Naive B cell (primary cell): Measurements from ENCODE around the gene APIP. TPM values are rescaled to one million over a fixed set of nuclear protein-coding genes. Genes with fewer than 3 reads are reported as not detected.

Experiments used
- ATAC-seq, 2 donors: fragments of 150-1000 bp; cut with Tn5 transposase; 2 replicates each; pipeline ENCODE4 v1.10.0; 2021; ENCODE audit warnings: low read depth in 2 of 2, mild to moderate bottlenecking in 2 of 2, moderate library complexity in 2 of 2
- DNase-seq: peaks from one replicate; pipeline ENCODE4 v3.0.0; 2022
- H3K27ac Mint-ChIP-seq, 6 donors: one replicate each; pipeline ENCODE4 v1.8.0; 2020 to 2022; ENCODE audit warnings: mild to moderate bottlenecking in 6 of 6, mixed read lengths in 6 of 6, moderate library complexity in 5 of 6, inconsistent platforms in 2 of 6
- H3K27me3 Mint-ChIP-seq, 3 donors: one replicate each; pipeline ENCODE4 v1.8.0; 2021 to 2022; ENCODE audit warnings: mixed read lengths in 3 of 3, mild to moderate bottlenecking in 1 of 3
- H3K36me3 Mint-ChIP-seq, 2 donors: one replicate each; pipeline ENCODE4 v1.8.0; 2020 to 2022; ENCODE audit warnings: mixed read lengths in 2 of 2, inconsistent platforms in 1 of 2, mild to moderate bottlenecking in 1 of 2
- H3K4me1 Mint-ChIP-seq, 3 donors: one replicate each; pipeline ENCODE4 v1.8.0; 2020 to 2022; ENCODE audit warnings: mixed read lengths in 3 of 3, inconsistent platforms in 1 of 3, mild to moderate bottlenecking in 1 of 3, moderate library complexity in 1 of 3
- H3K4me3 Mint-ChIP-seq, 8 donors: one replicate each; pipeline ENCODE4 v1.8.0; 2020 to 2022; ENCODE audit warnings: mild to moderate bottlenecking in 8 of 8, mixed read lengths in 8 of 8, moderate library complexity in 8 of 8, inconsistent platforms in 2 of 8
- H3K9me3 Mint-ChIP-seq, 7 donors: one replicate each; pipeline ENCODE4 v1.8.0; 2020 to 2022; ENCODE audit warnings: mixed read lengths in 7 of 7, mild to moderate bottlenecking in 5 of 7, inconsistent platforms in 2 of 7, moderate library complexity in 1 of 7
- polyA plus RNA-seq, 6 donors: library from polyadenylated mRNA; unstranded; fragments of 300-500 nt; fragmentation: Illumina TruSeq; gene quantifications; one replicate each; pipeline ENCODE4 v1.2.3, GENCODE V29; 2021; ENCODE audit warnings: low read depth in 6 of 6

Gene APIP
- polyA plus RNA-seq, 6 donors from 2014 or later, result 18.9 to 74.8 (median 22.4) TPM

- peaks cover 0 to 2% (median 0%) of the 10 kb centered on the region in 3 donors for H3K4me1 Mint-ChIP-seq
- no peak for DNase-seq
- peaks cover 2 to 24% (median 17%) of the 10 kb centered on the region in 7 donors for H3K9me3 Mint-ChIP-seq
- H3K27ac Mint-ChIP-seq, result no peak overlapping the region
- H3K36me3 Mint-ChIP-seq, result peaks cover 10 to 19% of the 10 kb centered on the region in 2 donors
- no peaks in the 10 kb centered on the region for H3K27me3 Mint-ChIP-seq
- no peak overlapping the region for H3K4me3 Mint-ChIP-seq
- no peak for ATAC-seq
Observed at GRCh38 chr11:34893416-34893815, 22.8 kb downstream of the APIP start.

GRCh38 chr11:34891611-34892010 lies 24.6 kb downstream of the APIP start:
- H3K36me3 Mint-ChIP-seq, result peaks cover 7 to 25% of the 10 kb centered on the region in 2 donors
- no peak overlapping the region for H3K4me3 Mint-ChIP-seq
- no peaks in the 10 kb centered on the region for H3K4me1 Mint-ChIP-seq
- no peak overlapping the region for H3K27ac Mint-ChIP-seq
- ATAC-seq (no peak), DNase-seq (no peak)
- no peaks in the 10 kb centered on the region for H3K27me3 Mint-ChIP-seq
- peaks cover 0 to 8% (median 6%) of the 10 kb centered on the region in 7 donors for H3K9me3 Mint-ChIP-seq

DNA sequence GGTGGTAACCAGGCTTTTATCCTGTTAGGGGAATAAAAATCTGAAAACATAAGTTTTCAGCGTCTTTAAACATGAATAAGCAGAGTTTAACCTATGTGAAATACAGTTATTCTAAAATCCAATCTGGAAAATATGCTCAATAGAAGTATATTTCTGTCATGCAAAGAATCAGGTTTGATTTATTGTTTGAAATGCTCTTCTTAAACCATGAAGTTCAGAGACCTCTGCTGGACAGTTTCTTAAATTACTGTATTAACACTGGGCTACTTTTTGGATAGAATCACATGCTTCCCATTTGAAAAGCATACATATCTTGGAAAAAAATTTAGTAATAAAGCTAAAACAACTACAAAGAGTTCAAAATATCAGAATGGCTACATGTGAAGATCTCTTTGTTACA lies 25.4 kb downstream of the APIP start:
- no peaks in the 10 kb centered on the region for H3K4me1 Mint-ChIP-seq
- no peaks in the 10 kb centered on the region for H3K27me3 Mint-ChIP-seq
- no peak for ATAC-seq
- DNase-seq, result no peak
- no peak overlapping the region for H3K27ac Mint-ChIP-seq
- peaks cover 0 to under 1% (median 0%) of the 10 kb centered on the region in 7 donors for H3K9me3 Mint-ChIP-seq
- peaks cover 0 to 26% of the 10 kb centered on the region in 2 donors for H3K36me3 Mint-ChIP-seq
- H3K4me3 Mint-ChIP-seq, result no peak overlapping the region

DNA sequence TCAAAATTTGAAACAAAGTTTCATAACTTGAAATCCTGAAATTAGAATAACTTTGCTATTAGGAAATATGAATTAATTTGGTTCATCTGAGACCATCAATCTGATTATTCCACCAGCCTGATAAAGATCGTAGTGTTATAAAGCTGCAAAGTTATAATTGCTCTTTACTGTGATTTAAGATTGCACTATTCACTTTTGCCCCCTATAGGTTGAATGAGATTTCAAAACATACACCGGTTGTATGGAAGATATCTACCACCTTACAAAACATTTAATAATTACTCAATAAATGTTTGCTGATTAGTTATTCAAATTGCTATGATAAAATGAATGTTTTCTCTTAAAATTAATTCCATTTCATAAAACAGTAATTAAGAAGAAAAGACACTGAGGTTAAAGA lies 26.1 kb downstream of the APIP start:
- ATAC-seq (no peak), DNase-seq (no peak)
- Mint-ChIP-seq H3K4me1 (no peaks in the 10 kb centered on the region), H3K27me3 (no peaks in the 10 kb centered on the region), H3K36me3 (peaks cover 0 to 29% of the 10 kb centered on the region in 2 donors), H3K9me3 (no peaks in the 10 kb centered on the region), H3K4me3 (no peak overlapping the region), H3K27ac (no peak overlapping the region)

DNA sequence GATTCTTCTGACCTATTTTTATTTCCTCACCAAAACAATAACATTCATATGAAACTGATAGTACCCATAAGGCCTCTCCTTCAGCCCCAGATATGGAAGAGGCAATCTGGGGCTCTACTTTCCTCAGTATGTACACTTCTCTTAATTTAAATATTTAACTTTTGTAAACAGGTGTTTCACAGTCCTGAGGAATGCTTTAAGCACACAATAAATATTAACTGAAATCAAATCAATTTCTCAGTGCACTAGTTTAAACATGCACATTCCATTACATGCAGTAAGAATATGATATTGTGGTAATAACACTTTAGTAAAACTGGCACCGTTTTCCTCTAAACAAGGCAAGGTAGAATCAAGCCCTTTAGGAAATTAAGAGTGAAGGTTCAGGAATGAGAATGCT lies 28.9 kb downstream of the APIP start:
- ATAC-seq (no peak), DNase-seq (no peak)
- no peak overlapping the region for H3K27ac Mint-ChIP-seq
- H3K9me3 Mint-ChIP-seq, result no peaks in the 10 kb centered on the region
- no peaks in the 10 kb centered on the region for H3K27me3 Mint-ChIP-seq
- peaks cover 9 to 40% of the 10 kb centered on the region in 2 donors for H3K36me3 Mint-ChIP-seq
- no peak overlapping the region for H3K4me3 Mint-ChIP-seq
- no peaks in the 10 kb centered on the region for H3K4me1 Mint-ChIP-seq

GRCh38 chr11:34886609-34887008 lies 29.6 kb downstream of the APIP start:
- no peaks in the 10 kb centered on the region for H3K27me3 Mint-ChIP-seq
- H3K4me3 Mint-ChIP-seq, result no peak overlapping the region
- H3K27ac Mint-ChIP-seq, result no peak overlapping the region
- H3K9me3 Mint-ChIP-seq, result no peaks in the 10 kb centered on the region
- DNase-seq (no peak), ATAC-seq (no peak)
- no peaks in the 10 kb centered on the region for H3K4me1 Mint-ChIP-seq
- peaks cover 14 to 45% of the 10 kb centered on the region in 2 donors for H3K36me3 Mint-ChIP-seq

DNA sequence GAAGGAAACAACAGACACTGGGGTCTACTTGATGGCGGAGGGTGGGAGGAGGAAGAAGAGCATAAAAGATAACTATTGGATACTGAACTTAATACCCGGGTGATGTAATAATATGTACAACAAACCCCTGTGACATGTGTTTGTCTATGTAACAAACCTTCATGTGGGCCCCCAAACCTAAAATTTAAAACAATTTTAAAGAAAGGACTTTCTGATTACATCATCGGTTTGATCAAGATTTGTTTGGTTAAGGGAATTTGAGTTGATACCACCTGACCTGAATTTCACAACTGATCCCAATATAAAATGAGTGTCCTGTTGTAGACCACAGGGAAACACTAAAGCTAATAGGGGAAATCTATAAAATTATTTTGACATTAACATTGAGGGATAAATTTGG lies 34.3 kb downstream of the APIP start:
- Mint-ChIP-seq H3K4me1 (no peaks in the 10 kb centered on the region), H3K36me3 (peaks cover 17 to 26% of the 10 kb centered on the region in 2 donors), H3K4me3 (no peak overlapping the region), H3K27ac (no peak overlapping the region), H3K9me3 (peaks cover 0 to 2% (median 0%) of the 10 kb centered on the region in 7 donors), H3K27me3 (no peaks in the 10 kb centered on the region)
- ATAC-seq (no peak), DNase-seq (no peak)

- no peak for ATAC-seq
- Mint-ChIP-seq H3K4me3 (no peak overlapping the region), H3K4me1 (no peaks in the 10 kb centered on the region), H3K27me3 (no peaks in the 10 kb centered on the region), H3K9me3 (peaks cover 0 to 3% (median 0%) of the 10 kb centered on the region in 7 donors), H3K27ac (no peak overlapping the region), H3K36me3 (peaks cover 13 to 22% of the 10 kb centered on the region in 2 donors)
- no peak for DNase-seq
Observed at GRCh38 chr11:34877375-34877975, 38.7 kb downstream of the APIP start.

GRCh38 chr11:34874202-34874601 lies 42.0 kb downstream of the APIP start:
- no peaks in the 10 kb centered on the region for H3K27me3 Mint-ChIP-seq
- no peak for DNase-seq
- no peak overlapping the region for H3K27ac Mint-ChIP-seq
- peaks cover 6 to 14% of the 10 kb centered on the region in 2 donors for H3K36me3 Mint-ChIP-seq
- H3K4me3 Mint-ChIP-seq, result no peak overlapping the region
- H3K9me3 Mint-ChIP-seq, result peaks cover 0 to 1% (median 0%) of the 10 kb centered on the region in 7 donors
- no peak for ATAC-seq
- no peaks in the 10 kb centered on the region for H3K4me1 Mint-ChIP-seq

DNA sequence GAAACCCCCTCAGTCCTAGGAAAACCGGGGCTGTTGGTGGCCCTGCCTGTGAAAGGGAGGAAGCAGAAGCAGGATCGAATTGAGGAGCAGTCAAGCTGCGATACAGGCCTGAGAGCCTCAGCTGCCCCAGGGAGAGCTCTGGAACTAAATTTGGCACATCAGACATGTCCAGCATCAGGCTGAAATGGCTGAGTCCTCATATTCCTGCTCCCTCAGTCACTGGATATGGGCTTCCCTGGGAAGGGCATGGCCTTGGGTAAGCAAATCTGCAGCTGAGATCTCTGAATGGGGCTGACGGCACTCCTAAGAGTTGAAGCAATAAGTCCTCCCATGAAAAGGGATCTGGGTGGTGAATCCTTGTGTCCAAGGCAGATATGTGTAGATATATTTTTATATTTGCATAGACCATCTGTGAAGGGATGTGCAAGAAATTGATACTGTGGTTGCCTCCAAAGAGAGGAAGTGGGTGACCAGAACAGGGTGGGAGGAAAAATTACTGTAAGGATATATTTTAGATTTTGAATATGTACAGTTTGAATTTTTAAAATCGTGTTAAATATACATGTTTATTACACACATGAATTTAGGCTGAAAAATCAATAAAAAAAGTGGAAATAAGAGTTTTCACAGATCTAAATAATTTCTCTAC lies 45.5 kb downstream of the APIP start:
- Mint-ChIP-seq H3K36me3 (peaks cover 0 to 14% of the 10 kb centered on the region in 2 donors), H3K27ac (no peak overlapping the region), H3K9me3 (peaks cover 0 to 1% (median 0%) of the 10 kb centered on the region in 7 donors), H3K4me3 (no peak overlapping the region), H3K27me3 (no peaks in the 10 kb centered on the region), H3K4me1 (no peaks in the 10 kb centered on the region)
- DNase-seq (no peak), ATAC-seq (no peak)

GRCh38 chr11:34869425-34869824 lies 46.8 kb downstream of the APIP start:
- DNase-seq (no peak), ATAC-seq (no peak)
- Mint-ChIP-seq H3K9me3 (no peaks in the 10 kb centered on the region), H3K27ac (no peak overlapping the region), H3K4me3 (no peak overlapping the region), H3K36me3 (peaks cover 0 to 2% of the 10 kb centered on the region in 2 donors), H3K27me3 (no peaks in the 10 kb centered on the region), H3K4me1 (peaks cover 1 to 3% (median 2%) of the 10 kb centered on the region in 3 donors)

DNA sequence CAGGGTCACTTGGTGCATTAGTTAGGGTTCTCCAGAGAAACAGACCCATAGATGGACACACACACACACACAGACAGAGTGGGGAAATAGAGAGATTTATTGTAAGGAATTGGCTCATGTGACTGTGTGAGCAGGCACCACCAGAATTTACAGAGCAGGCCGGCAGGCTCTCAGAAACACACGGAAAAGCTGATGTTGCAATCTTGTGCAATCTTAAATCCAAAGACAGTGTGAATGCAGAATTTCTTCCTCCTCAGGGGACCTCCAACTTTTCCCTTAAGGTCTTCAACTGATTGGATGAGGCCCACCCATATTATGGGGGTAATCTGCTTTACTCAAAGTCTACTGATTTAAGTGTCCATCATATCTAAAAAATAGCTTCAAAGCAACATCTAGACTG lies 49.8 kb downstream of the APIP start:
- H3K4me3 Mint-ChIP-seq, result no peak overlapping the region
- ATAC-seq (no peak), DNase-seq (no peak)
- H3K9me3 Mint-ChIP-seq, result no peaks in the 10 kb centered on the region
- no peak overlapping the region for H3K27ac Mint-ChIP-seq
- H3K36me3 Mint-ChIP-seq, result no peaks in the 10 kb centered on the region
- H3K4me1 Mint-ChIP-seq, result peaks cover 3 to 6% (median 4%) of the 10 kb centered on the region in 3 donors
- H3K27me3 Mint-ChIP-seq, result no peaks in the 10 kb centered on the region

GRCh38 chr11:34865261-34865660 lies 50.9 kb downstream of the APIP start:
- no peak for DNase-seq
- Mint-ChIP-seq H3K27me3 (no peaks in the 10 kb centered on the region), H3K4me3 (no peak overlapping the region), H3K4me1 (peaks cover 3 to 6% (median 4%) of the 10 kb centered on the region in 3 donors), H3K9me3 (no peaks in the 10 kb centered on the region), H3K27ac (peak overlapping the region in 1 of 6 donors; percentile 6), H3K36me3 (no peaks in the 10 kb centered on the region)
- ATAC-seq, result no peak

DNA sequence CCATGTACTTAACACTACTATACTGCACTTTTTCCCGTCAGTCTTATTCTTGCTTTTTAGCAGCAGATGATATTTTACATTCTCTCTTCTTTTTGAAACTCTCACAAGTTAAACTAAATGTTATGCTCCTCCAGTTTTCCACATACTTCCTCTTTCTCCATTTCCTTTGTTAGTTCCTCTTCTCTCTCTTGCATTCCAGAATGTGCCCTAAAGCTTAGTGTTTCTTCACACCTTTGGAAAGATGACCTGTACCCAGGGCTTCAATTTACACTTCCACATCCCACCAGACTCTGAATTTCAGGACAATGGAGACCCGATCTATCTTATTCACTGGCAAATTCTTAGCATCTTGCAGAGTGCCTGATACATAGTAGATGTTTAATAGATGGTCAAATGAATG lies 51.8 kb downstream of the APIP start:
- peaks cover 3 to 6% (median 4%) of the 10 kb centered on the region in 3 donors for H3K4me1 Mint-ChIP-seq
- H3K9me3 Mint-ChIP-seq, result no peaks in the 10 kb centered on the region
- H3K36me3 Mint-ChIP-seq, result no peaks in the 10 kb centered on the region
- H3K27ac Mint-ChIP-seq, result peak overlapping the region in 1 of 6 donors; percentile 39
- no peak overlapping the region for H3K4me3 Mint-ChIP-seq
- H3K27me3 Mint-ChIP-seq, result no peaks in the 10 kb centered on the region
- ATAC-seq (no peak), DNase-seq (no peak)
